Activated CD4-positive, alpha-beta T cell treated with anti-CD3 and anti-CD28 coated beads, Interleukin-2, amount 10 ng/mL, durations not matched to agents 24 days and 14 days (primary cell): ENCODE measurements around the gene CLSTN1. TPM values are rescaled to one million over a fixed set of nuclear protein-coding genes. Genes with fewer than 3 reads are reported as not detected.
"Not testable (repeated sequence)": the region's sequence is repeated elsewhere in the genome, so short reads cannot be mapped to it uniquely, and the experiment has no call there.

Experiments
- DNase-seq: peaks from one replicate; pipeline ENCODE4 v3.0.0; 2022
- H3K27ac Mint-ChIP-seq: one replicate; pipeline ENCODE4 v1.8.0; 2022; ENCODE audit warnings: mild to moderate bottlenecking, mixed read lengths
- H3K27me3 Mint-ChIP-seq: one replicate; pipeline ENCODE4 v1.8.0; 2022; ENCODE audit warnings: mixed read lengths
- H3K36me3 Mint-ChIP-seq: one replicate; pipeline ENCODE4 v1.8.0; 2022; ENCODE audit warnings: low read depth, mild to moderate bottlenecking, mixed read lengths
- H3K4me1 Mint-ChIP-seq: one replicate; pipeline ENCODE4 v1.8.0; 2021; ENCODE audit warnings: mixed read lengths
- H3K4me3 Mint-ChIP-seq: one replicate; pipeline ENCODE4 v1.8.0; 2022; ENCODE audit warnings: mild to moderate bottlenecking, moderate library complexity, mixed read lengths
- H3K9me3 Mint-ChIP-seq: one replicate; pipeline ENCODE4 v1.8.0; 2021; ENCODE audit warnings: mixed read lengths
- intact Hi-C: fragments of 100-400 bp; cut with micrococcal nuclease; formaldehyde crosslinking; loops from one replicate; pipeline ENCODE4 v1.15.1; 2023
- total RNA-seq: library from RNA; stranded (reverse); gene quantifications from 2 replicates; pipeline ENCODE4 v1.2.3, GENCODE V29; 2022

The CLSTN1 gene
- total RNA-seq, 1 donor from 2014 or later: 43.8 TPM

DNA sequence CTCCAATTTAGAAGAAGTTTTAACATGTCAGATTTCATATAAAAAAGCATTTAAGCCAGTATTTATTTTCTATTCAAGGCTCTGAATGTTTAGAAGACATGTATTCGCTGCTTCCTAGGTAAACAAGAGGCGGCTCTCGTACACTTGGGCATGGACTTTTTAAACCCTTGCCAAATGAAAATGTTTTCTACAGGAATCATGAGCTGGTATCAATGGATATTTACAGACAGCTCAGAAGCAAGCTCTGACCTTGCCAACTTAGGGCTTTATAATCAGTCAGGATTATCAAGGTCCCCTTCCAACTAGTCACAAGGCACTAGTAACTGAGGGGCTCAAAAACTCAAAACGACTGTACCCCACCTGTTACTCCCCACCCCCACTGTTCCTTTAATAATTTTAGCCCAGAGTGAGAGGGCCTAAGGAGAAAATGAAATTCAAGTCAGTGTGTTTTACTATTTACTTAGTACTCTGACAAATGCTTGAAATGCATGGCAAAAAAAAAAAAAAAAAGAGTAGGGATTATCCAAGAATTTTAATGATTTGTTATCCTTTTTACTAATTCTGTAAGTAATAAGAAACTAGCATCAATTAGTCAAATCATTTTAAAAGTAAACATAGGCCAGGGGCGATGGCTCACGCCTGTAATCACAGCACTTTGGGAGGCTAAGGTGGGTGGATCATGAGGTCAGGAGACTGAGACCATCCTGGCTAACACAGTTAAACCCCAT is 12.4 kb downstream of the CLSTN1 start:
- H3K9me3 Mint-ChIP-seq: no peaks in the 10 kb centered on the region
- H3K36me3 Mint-ChIP-seq: peaks cover 15% of the 10 kb centered on the region
- no peak for DNase-seq
- H3K4me1 Mint-ChIP-seq: peaks cover 25% of the 10 kb centered on the region
- no peak overlapping the region for H3K4me3 Mint-ChIP-seq
- intact Hi-C loops: no loop called here
- H3K27me3 Mint-ChIP-seq: no peaks in the 10 kb centered on the region
- H3K27ac Mint-ChIP-seq: no peak overlapping the region

DNA sequence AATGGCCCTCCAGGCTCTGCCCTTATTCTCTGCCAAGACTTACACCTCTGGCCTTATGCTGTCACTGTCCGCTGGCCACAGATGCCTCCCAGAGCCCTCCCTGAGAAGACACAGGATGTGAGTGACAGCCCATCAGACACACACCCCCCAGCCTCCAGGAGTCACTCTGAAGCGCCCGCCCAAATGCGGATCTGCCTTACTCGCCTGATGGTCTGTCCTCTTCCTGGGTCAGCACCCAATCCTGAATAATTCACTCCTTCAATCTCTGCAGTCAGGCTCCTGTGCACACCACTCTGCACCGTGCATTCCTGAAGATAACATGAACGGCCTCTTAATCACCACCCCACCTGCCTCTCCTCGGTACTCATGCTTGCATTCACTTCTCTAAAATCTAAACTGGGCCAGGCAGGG is 14.7 kb downstream of the CLSTN1 start:
- Mint-ChIP-seq H3K27ac (no peak overlapping the region), H3K4me1 (peaks cover 28% of the 10 kb centered on the region), H3K9me3 (no peaks in the 10 kb centered on the region), H3K27me3 (no peaks in the 10 kb centered on the region), H3K4me3 (no peak overlapping the region), H3K36me3 (peaks cover 5% of the 10 kb centered on the region)
- DNase-seq: no peak
- intact Hi-C loops: no loop called here

DNA sequence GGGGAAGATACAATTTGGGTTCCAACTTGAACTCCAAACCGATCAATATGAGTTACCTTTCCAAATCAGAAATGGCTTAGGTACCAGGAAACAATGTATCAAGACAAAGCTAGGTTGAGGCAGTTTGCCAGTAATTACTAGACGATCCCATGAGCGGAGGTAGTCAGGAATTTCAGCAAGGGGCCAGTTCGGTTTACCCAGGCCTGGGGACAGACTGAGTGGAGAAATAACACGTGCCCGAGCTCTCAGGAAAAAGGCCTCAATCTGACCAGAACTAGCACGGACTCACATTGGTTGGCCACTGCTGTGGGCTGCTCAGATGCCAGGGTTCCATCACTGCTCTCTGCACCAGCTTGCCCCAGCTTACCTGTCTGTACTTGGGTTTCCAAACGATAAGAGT is 15.3 kb downstream of the CLSTN1 start:
- H3K4me3 Mint-ChIP-seq: no peak overlapping the region
- peaks cover 28% of the 10 kb centered on the region for H3K4me1 Mint-ChIP-seq
- intact Hi-C loops: no loop called here
- no peak overlapping the region for H3K27ac Mint-ChIP-seq
- peaks cover 4% of the 10 kb centered on the region for H3K36me3 Mint-ChIP-seq
- no peak for DNase-seq
- no peaks in the 10 kb centered on the region for H3K27me3 Mint-ChIP-seq
- no peaks in the 10 kb centered on the region for H3K9me3 Mint-ChIP-seq

DNA sequence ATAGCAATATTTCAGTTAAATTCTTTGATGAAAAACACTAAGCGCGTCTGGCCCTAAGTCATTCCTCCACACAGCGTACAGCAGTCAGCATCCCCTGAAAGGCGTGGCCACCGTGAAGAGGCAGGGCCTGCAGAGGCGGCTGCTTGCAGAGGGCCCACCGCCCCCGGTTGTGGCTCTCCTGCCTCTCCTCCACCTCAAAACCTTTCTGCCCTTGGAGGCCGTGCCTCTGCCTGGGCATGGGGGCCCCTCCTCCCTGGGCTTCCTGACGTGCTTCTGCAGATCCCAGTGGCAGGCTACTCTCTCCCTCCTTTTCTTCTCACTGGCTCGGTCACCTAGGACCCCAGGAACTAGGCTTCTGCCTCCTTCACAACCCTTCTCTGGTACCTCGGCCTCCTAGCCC is 16.2 kb downstream of the CLSTN1 start:
- no peak for DNase-seq
- no peak overlapping the region for H3K4me3 Mint-ChIP-seq
- no peaks in the 10 kb centered on the region for H3K9me3 Mint-ChIP-seq
- peaks cover 32% of the 10 kb centered on the region for H3K4me1 Mint-ChIP-seq
- intact Hi-C loops: no loop called here
- H3K27me3 Mint-ChIP-seq: no peaks in the 10 kb centered on the region
- H3K36me3 Mint-ChIP-seq: peaks cover 4% of the 10 kb centered on the region
- H3K27ac Mint-ChIP-seq: no peak overlapping the region

DNA sequence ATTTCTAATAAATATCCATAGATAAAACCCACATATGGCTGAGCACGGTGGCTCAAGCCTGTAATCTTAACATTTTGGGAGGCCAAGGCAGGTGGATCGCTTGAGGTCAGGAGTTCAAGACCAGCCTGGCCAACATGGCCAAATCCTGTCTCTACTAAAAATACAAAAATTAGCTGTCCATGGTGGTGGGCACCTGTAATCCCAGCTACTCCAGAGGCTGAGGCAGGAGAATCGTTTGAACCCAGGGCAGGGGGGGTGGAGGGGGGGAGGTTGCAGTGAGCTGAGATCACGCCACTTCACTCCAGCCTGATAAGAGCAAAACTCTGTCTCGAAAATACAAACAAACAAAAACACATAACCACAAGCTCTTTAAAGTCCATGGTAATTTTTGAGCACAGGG is 17.8 kb downstream of the CLSTN1 start:
- H3K36me3 Mint-ChIP-seq, H3K27ac Mint-ChIP-seq, intact Hi-C loops, DNase-seq, H3K4me3 Mint-ChIP-seq, H3K27me3 Mint-ChIP-seq, H3K9me3 Mint-ChIP-seq: not testable (repeated sequence)
- H3K4me1 Mint-ChIP-seq: peaks cover 43% of the 10 kb centered on the region

DNA sequence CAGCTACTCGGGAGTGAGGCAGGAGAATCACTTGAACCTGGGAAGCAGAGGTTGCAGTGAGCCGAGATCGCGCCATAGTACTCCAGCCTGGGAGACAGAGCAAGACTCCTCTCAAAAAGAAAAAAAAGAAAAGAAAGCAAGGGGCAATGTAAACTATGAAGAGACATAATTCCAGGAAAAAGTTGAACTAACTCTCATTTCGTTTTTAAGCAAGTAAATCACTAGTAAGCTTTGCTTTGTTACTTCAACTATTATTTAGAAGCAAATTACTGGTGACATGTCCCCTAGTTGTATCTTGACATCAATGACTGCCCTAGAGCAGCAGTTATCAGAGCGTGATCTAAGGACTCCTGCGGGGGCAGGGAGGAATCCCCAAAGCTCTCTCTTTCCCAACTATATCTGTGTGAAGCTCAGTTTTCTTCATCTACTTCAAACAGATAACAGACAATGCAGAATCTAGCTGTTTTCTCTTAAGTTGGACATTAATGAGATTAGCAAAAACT is 18.7 kb downstream of the CLSTN1 start:
- Mint-ChIP-seq H3K4me3 (no peak overlapping the region), H3K9me3 (no peaks in the 10 kb centered on the region), H3K4me1 (peaks cover 42% of the 10 kb centered on the region), H3K36me3 (peaks cover 6% of the 10 kb centered on the region), H3K27ac (peak overlapping the region; percentile 17), H3K27me3 (no peaks in the 10 kb centered on the region)
- no peak for DNase-seq
- intact Hi-C loops: no loop called here

DNA sequence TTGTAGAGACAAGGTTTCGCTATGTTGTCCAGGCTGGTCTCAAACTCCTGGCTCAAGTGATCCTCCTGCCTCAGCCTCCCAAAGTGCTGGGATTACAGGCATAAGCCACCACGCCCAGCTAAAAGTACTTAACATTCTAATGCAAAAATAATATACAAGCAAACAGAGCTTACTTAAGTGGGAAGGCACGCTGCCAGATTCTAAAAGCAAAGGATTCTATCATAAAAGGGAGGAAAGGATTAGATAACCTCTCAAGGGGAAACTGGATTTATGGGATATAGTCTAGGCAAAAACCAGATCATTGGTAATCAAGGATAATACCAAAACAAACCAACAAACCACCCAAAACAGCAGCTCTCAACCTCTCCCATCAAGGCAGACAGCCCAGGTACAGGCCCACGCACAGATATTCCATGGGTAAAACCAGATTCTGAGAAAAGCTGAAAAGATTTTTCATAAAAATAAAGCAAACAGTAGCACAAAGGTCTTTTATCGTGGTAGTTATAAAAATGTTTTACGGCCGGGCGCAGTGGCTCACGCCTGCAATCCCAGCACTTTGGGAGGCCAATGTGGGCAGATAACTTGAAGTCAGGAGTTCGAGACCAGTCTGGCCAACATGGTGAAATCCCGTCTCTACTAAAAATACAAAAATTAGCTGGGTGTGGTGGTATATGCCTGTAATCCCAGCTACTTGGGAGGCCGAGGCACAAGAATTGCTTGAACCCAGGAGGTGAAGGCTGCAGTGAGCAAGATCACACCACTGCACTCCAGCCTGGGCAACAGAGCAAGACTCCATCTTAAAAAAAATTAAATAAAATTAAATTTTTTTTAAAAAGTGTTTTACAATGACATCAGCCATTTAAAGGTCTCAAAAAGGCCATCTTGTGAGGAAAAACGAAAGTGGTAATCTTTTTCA is 20.5 kb downstream of the CLSTN1 start:
- H3K9me3 Mint-ChIP-seq, intact Hi-C loops, H3K27me3 Mint-ChIP-seq, H3K36me3 Mint-ChIP-seq, DNase-seq, H3K4me3 Mint-ChIP-seq, H3K27ac Mint-ChIP-seq: not testable (repeated sequence)
- H3K4me1 Mint-ChIP-seq: peaks cover 45% of the 10 kb centered on the region

DNA sequence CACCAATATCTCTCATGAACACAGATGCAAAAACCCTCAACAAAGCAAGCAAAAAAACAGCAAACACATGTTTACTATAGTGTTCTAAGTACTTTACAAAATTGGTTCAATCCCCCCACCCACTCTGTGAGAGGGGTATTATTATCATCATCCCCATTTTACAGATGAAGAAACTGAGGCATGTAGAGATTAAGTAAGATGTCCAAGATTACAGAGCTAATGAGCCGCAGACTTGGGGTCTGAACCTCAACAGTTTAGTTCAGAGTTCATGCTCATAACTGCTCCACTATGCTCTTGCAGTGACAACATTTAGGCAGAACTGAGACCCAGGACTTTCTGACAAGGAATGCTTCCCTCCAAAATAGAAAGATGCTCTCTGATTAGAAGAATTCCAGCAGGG is 21.9 kb downstream of the CLSTN1 start:
- Mint-ChIP-seq H3K4me3 (no peak overlapping the region), H3K27ac (peak overlapping the region; percentile 11), H3K4me1 (peaks cover 49% of the 10 kb centered on the region), H3K9me3 (no peaks in the 10 kb centered on the region), H3K36me3 (peaks cover 10% of the 10 kb centered on the region), H3K27me3 (no peaks in the 10 kb centered on the region)
- intact Hi-C loops: loop anchor here (2.0 kb wide), 1 partner anchor 21 kb away; the partner anchor contains the start of gene CLSTN1
- DNase-seq: no peak

DNA sequence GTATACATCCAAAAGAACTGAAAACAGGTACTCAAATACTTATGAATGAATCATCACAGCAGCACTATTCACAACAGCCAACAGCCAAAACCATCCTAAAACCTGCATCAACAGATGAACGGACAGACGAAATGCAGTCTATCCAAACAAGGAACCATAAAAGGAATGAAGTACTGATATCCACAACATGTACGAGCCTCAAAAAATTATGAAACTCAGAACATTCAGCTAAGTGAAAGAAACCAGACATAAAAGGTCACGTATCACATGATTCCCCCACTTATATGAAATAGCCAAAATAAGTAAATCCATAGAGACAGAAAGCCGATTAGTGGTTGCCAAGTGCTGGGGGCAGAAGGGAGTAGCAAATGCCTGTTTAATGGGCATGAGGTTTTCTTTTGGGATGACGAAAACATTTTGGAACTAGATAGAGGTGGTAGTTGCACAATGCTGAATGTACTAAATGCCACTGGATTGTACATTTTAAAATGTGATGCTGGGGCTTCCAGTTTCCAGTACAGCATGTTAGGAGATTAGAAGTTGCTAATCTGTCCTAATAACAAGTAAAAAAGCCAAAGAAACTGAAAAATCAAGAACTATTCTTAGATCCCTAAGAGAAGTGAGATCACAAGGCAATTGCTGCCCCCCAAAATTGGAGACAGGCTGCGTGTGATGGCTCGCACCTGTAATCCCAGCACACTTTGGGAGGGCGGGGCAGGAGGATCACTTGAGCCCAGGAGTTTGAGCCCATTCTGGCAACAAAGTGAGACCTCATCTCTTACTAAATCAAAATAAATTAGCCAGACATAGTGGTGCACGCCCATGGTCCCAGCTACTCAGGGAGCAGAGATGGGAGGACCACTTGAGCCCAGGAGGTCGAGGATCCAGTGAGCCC is 25.3 kb downstream of the CLSTN1 start:
- Mint-ChIP-seq H3K4me1 (peaks cover 47% of the 10 kb centered on the region), H3K27ac (peak overlapping the region; percentile 48)

DNA sequence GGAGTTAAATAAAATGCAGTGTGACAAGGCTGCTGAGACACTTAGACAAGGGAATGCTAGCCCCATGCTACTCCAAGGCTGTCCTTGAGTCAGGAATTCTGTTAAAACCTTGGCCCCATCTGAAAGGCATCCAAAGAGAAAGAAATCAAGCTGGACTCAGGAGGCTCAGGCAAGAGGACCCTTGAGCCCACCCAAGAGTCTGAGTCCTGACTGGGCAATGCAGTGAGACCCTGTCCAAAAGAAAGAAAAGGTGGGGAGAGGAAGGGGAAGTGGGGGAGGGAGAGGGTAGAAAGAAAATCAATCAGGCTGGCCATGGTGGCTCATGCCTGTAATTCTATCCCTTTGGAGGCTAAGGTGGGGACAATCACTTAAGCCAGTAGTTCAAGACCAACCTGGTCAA is 26.7 kb downstream of the CLSTN1 start:
- Mint-ChIP-seq H3K4me1 (peaks cover 40% of the 10 kb centered on the region), H3K27ac (no peak overlapping the region), H3K9me3 (no peaks in the 10 kb centered on the region), H3K36me3 (peaks cover 16% of the 10 kb centered on the region), H3K27me3 (no peaks in the 10 kb centered on the region), H3K4me3 (no peak overlapping the region)
- intact Hi-C loops: no loop called here
- DNase-seq: no peak

More for the DNA sequence above, 25.3 kb downstream of the CLSTN1 start:
- DNase-seq: no peak
- Mint-ChIP-seq H3K9me3 (no peaks in the 10 kb centered on the region), H3K36me3 (peaks cover 16% of the 10 kb centered on the region), H3K4me3 (peak overlapping the region; percentile 41), H3K27me3 (no peaks in the 10 kb centered on the region)
- intact Hi-C loops: no loop called here

DNA sequence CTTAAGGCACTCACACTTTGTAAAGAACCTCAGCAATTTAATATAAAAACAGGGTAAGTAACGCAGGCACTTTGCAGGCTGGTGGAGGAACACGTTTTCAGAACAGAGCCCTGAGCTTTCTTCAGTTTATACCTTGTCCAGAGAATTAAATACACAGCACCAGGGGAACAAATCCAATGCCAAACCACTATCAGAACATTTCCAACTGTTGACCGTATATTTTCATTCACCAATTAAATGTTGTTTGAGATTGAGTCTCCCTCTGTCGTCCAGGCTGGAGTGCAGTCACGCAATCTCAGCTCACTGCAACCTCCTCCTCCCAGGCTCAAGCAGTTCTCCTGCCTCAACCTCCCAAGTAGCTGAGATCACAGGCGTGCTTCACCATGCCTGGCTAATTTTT is 29.7 kb downstream of the CLSTN1 start:
- Mint-ChIP-seq H3K27me3 (no peaks in the 10 kb centered on the region), H3K27ac (no peak overlapping the region), H3K4me3 (no peak overlapping the region), H3K9me3 (no peaks in the 10 kb centered on the region), H3K4me1 (peaks cover 34% of the 10 kb centered on the region), H3K36me3 (peaks cover 22% of the 10 kb centered on the region)
- intact Hi-C loops: no loop called here
- DNase-seq: no peak

DNA sequence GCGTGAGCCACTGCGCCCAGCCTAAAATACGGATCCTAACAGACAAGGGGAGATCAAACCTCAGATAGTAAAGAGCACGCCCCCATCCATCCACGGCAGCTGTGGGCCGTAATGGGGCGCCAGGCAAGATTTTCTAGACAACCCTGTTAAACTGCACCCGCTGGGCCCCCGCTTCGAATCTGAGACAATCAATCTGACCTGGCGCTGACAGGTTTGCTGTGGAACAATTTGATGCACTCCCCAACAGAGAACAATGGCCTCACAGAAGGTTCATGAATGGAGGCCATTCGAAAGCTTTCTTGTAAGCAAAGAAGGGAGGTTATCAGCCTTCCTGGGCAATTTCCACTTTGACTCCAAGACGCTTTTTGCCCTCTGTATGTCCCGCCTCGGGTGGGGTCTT is 30.5 kb downstream of the CLSTN1 start:
- no peak overlapping the region for H3K4me3 Mint-ChIP-seq
- no peaks in the 10 kb centered on the region for H3K27me3 Mint-ChIP-seq
- DNase-seq: no peak
- intact Hi-C loops: no loop called here
- peaks cover 31% of the 10 kb centered on the region for H3K4me1 Mint-ChIP-seq
- H3K27ac Mint-ChIP-seq: no peak overlapping the region
- no peaks in the 10 kb centered on the region for H3K9me3 Mint-ChIP-seq
- peaks cover 18% of the 10 kb centered on the region for H3K36me3 Mint-ChIP-seq

DNA sequence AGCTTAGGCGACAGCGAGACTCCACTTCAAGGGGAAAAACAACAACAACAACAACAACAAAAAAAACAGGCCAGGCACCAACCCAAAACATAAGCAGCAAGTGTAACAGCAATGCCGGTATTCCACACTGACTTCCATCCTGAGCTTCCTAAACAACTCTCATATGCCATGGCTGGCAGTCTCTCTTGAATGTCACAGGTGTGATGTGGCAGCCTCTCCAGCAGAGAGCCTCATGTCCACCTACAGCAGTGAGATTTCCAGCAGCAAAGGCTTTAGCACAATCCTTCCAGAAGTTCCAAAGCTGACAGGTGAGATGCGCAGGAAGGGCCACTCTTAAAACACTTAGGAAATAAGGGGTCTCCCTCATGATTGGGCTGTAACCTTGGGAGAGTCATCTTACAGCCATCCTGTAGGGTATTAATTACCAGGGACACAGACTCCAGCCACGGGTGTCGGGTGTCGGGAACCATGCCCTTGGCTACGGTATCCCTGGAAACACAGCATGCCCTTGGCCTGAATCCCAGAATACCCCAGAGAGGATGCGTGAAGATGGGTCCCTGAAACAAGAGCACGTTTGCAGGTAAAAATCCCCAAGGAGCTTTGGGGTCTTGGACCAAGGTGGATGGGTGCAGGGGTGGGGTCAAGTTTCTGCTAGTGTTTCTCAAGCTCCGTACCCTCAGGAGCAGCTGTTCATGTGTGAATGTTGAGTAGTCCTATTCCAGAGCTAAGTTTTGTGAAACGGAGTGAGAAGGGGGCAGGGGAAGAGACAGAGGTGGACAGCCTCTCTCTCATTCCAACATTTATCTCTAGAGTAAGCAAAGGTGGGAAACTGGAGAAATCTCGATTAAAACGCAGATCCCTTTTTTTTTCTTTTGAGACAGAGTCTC is 31.4 kb downstream of the CLSTN1 start:
- Mint-ChIP-seq H3K9me3 (no peaks in the 10 kb centered on the region), H3K4me1 (peaks cover 32% of the 10 kb centered on the region), H3K27me3 (no peaks in the 10 kb centered on the region), H3K4me3 (no peak overlapping the region), H3K27ac (no peak overlapping the region), H3K36me3 (peaks cover 16% of the 10 kb centered on the region)
- DNase-seq: no peak
- intact Hi-C loops: no loop called here
